Liver (tissue), 9 donors: Measurements from ENCODE around the gene COPS9. TPM values are rescaled to one million over a fixed set of nuclear protein-coding genes. Genes with fewer than 3 reads are reported as not detected.

Source experiments
- DNase-seq: peaks from one replicate; pipeline ENCODE4 v3.0.0-alpha.2; 2017; ENCODE audit warnings: low spot score
- H3K27ac ChIP-seq, 2 donors: one replicate each; pipeline ENCODE4 v1.7.0; 2013; ENCODE audit warnings: inconsistent platforms in 2 of 2, low read length in 2 of 2, control low read depth in 1 of 2, low read depth in 1 of 2, mild to moderate bottlenecking in 1 of 2
- H3K27me3 ChIP-seq, 4 donors: one replicate each; pipeline versions ENCODE4 v1.6.1 to v1.7.0; 2013; ENCODE audit warnings: low read length in 3 of 4, inconsistent platforms in 1 of 4, mild to moderate bottlenecking in 1 of 4, moderate library complexity in 1 of 4; ENCODE audit not compliant: control insufficient read depth in 4 of 4, insufficient read depth in 4 of 4
- H3K36me3 ChIP-seq, 4 donors: one replicate each; pipeline versions ENCODE4 v1.6.1 to v1.7.0; 2013; ENCODE audit warnings: low read length in 3 of 4, mild to moderate bottlenecking in 3 of 4, low read depth in 1 of 4, moderate library complexity in 1 of 4; ENCODE audit not compliant: control insufficient read depth in 4 of 4, insufficient read depth in 3 of 4
- H3K4me1 ChIP-seq, 4 donors: one replicate each; pipeline versions ENCODE4 v1.6.1 to v1.7.0; 2013; ENCODE audit warnings: low read length in 3 of 4, mild to moderate bottlenecking in 3 of 4, moderate library complexity in 1 of 4; ENCODE audit not compliant: control insufficient read depth in 4 of 4, insufficient read depth in 4 of 4
- H3K4me3 ChIP-seq, 3 donors: one replicate each; pipeline versions ENCODE4 v1.6.1 to v1.7.0; 2013; ENCODE audit warnings: low read length in 3 of 3, control low read depth in 1 of 3, low read depth in 1 of 3, mild to moderate bottlenecking in 1 of 3
- H3K9ac ChIP-seq, 2 donors: one replicate each; pipeline ENCODE4 v1.7.0; 2013; ENCODE audit warnings: low read length in 2 of 2, mild to moderate bottlenecking in 2 of 2, moderate library complexity in 2 of 2, control low read depth in 1 of 2, low read depth in 1 of 2
- H3K9me3 ChIP-seq, 4 donors: one replicate each; pipeline versions ENCODE4 v1.6.1 to v1.7.0; 2013; ENCODE audit warnings: low read length in 3 of 4; ENCODE audit not compliant: control insufficient read depth in 4 of 4
- EGR1 ChIP-seq, 2 donors: IDR thresholded peaks; 2 replicates each; pipeline ENCODE4 v1.6.1; 2016 to 2018; ENCODE audit warnings: antibody characterized with exemption in 2 of 2, low read depth in 2 of 2
- FOXA1 ChIP-seq: IDR thresholded peaks from 2 replicates; pipeline ENCODE4 v1.6.1; 2016; ENCODE audit warnings: antibody characterized with exemption
- FOXA2 ChIP-seq: IDR thresholded peaks from 2 replicates; pipeline ENCODE4 v1.6.1; 2016; ENCODE audit warnings: antibody characterized with exemption
- GABPA ChIP-seq, 2 donors: IDR thresholded peaks in 1 of 2; conservative IDR thresholded peaks in 1 of 2; 2 replicates each; pipeline ENCODE4 v1.6.1; 2016; ENCODE audit warnings: antibody characterized with exemption in 2 of 2, mild to moderate bottlenecking in 1 of 2, moderate library complexity in 1 of 2
- HNF4G ChIP-seq: IDR thresholded peaks from 2 replicates; pipeline ENCODE4 v1.6.1; 2016; ENCODE audit warnings: antibody characterized with exemption
- JUND ChIP-seq, 2 donors: IDR thresholded peaks; 2 replicates each; pipeline ENCODE4 v1.6.1; 2016; ENCODE audit warnings: antibody characterized with exemption in 2 of 2
- MAX ChIP-seq: IDR thresholded peaks from 2 replicates; pipeline ENCODE4 v1.6.1; 2016; ENCODE audit warnings: antibody characterized with exemption
- RAD21 ChIP-seq, 2 donors: IDR thresholded peaks; 2 replicates each; pipeline ENCODE4 v1.6.1; 2016; ENCODE audit warnings: antibody characterized with exemption in 2 of 2, mild to moderate bottlenecking in 2 of 2
- RXRA ChIP-seq, 2 donors: IDR thresholded peaks; 2 replicates each; pipeline ENCODE4 v1.6.1; 2017 to 2018; ENCODE audit warnings: antibody characterized with exemption in 2 of 2, mild to moderate bottlenecking in 1 of 2
- SP1 ChIP-seq: IDR thresholded peaks from 2 replicates; pipeline ENCODE4 v1.6.1; 2018; ENCODE audit warnings: antibody characterized with exemption, mild to moderate bottlenecking
- TAF1 ChIP-seq: conservative IDR thresholded peaks from 2 replicates; pipeline ENCODE4 v1.6.1; 2016; ENCODE audit warnings: antibody characterized with exemption, mild to moderate bottlenecking
- YY1 ChIP-seq: IDR thresholded peaks from 2 replicates; pipeline ENCODE4 v1.6.1; 2016; ENCODE audit warnings: antibody characterized with exemption, mild to moderate bottlenecking
- WGBS: extraction: QIAGEN DNeasy Blood & Tissue Kit; methylation state at CpG from one replicate; pipeline ENCODE4 v1.1.7; 2013; 5-methylcytosine and 5-hydroxymethylcytosine counted together
- polyA plus RNA-seq, 2 donors: library from polyadenylated mRNA; stranded (reverse) in 1 of 2; unstranded in 1 of 2; fragments of 200-250 nt in 1 of 2; fragments of >200 nt in 1 of 2; fragmentation: Nextera tagmentation in 1 of 2; extraction: Ambion mirVana in 1 of 2; gene quantifications; one replicate each; pipeline versions ENCODE4 v1.2.1 to v1.2.3, GENCODE V29; 2013 to 2015
- total RNA-seq, 2 donors: library from RNA; depleted of rRNA; stranded (reverse); fragments of >200 nt; gene quantifications; one replicate each; pipeline ENCODE4 v1.2.3, GENCODE V29; 2014
- TF ChIP-seq, protein P1 (sequence below): IDR thresholded peaks from 2 replicates; pipeline ENCODE4 v1.6.1; 2016; ENCODE audit warnings: antibody characterized with exemption
- TF ChIP-seq, protein P2 (sequence below): IDR thresholded peaks from 2 replicates; pipeline ENCODE4 v1.6.1; 2016; ENCODE audit warnings: antibody characterized with exemption
- donor health status: healthy.
- donor health status: healthy.
- donor health status: healthy.
- donor health status: healthy.
- donor health status: healthy.

Gene COPS9
- total and polyA plus RNA-seq, 4 donors = 12.9 to 138 (median 79.6) TPM

GRCh38 chr2:240127191-240127750 lies 8.8 kb downstream of the COPS9 start:
- peaks cover 8 to 53% (median 23%) of the 10 kb centered on the region in 4 donors for H3K36me3 ChIP-seq
- no peak for DNase-seq
- TF ChIP-seq MAX = no peak
- TF ChIP-seq TAF1 = no peak
- no peak for TF ChIP-seq RXRA (IDR thresholded peaks at IDR 0.05)
- no peaks in the 10 kb centered on the region for H3K27me3 ChIP-seq
- H3K9me3 ChIP-seq = no peaks in the 10 kb centered on the region
- H3K27ac ChIP-seq = no peak overlapping the region
- H3K4me1 ChIP-seq = no peaks in the 10 kb centered on the region
- no peak overlapping the region for H3K4me3 ChIP-seq
- 89% methylated on average over 7 of the region's 7 CpGs for WGBS
- H3K9ac ChIP-seq = no peak overlapping the region

GRCh38 chr2:240126731-240127130 lies 9.4 kb downstream of the COPS9 start:
- H3K36me3 ChIP-seq = peaks cover 8 to 48% (median 22%) of the 10 kb centered on the region in 4 donors

DNA sequence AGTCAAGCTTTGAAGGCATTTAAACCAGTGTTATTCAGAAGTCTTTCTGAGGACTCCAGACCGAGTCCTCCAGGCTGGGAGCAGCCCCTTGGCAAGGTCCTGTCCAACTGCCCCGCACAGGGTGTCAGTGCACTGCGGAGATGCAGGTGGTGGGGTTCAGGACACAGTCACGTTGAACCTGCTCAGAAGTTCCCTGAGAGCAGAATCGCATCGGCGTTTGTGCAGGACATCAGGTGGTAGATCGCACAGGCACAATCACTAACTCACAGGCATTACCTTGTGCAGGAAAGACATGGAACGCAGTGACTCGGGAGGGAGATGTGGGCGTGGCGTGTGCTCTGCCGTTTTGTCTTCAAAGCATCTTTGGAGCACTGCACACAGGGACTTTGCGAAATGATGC lies 10.4 kb downstream of the COPS9 start:
- no peak for TF ChIP-seq YY1
- TF ChIP-seq, protein P1, sequence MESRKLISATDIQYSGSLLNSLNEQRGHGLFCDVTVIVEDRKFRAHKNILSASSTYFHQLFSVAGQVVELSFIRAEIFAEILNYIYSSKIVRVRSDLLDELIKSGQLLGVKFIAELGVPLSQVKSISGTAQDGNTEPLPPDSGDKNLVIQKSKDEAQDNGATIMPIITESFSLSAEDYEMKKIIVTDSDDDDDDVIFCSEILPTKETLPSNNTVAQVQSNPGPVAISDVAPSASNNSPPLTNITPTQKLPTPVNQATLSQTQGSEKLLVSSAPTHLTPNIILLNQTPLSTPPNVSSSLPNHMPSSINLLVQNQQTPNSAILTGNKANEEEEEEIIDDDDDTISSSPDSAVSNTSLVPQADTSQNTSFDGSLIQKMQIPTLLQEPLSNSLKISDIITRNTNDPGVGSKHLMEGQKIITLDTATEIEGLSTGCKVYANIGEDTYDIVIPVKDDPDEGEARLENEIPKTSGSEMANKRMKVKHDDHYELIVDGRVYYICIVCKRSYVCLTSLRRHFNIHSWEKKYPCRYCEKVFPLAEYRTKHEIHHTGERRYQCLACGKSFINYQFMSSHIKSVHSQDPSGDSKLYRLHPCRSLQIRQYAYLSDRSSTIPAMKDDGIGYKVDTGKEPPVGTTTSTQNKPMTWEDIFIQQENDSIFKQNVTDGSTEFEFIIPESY = no peak
- TF ChIP-seq SP1 = no peak
- no peak for TF ChIP-seq GABPA (IDR thresholded peaks at IDR 0.05 in 1 of 2, conservative IDR thresholded peaks at IDR 0.05 in 1 of 2)
- no peak for TF ChIP-seq HNF4G
- TF ChIP-seq FOXA2 = no peak
- no peak for TF ChIP-seq FOXA1
- no peak for TF ChIP-seq TAF1
- TF ChIP-seq RAD21 (IDR thresholded peaks at IDR 0.05) = no peak
- no peak for TF ChIP-seq JUND (IDR thresholded peaks at IDR 0.05)
- TF ChIP-seq, protein P2, sequence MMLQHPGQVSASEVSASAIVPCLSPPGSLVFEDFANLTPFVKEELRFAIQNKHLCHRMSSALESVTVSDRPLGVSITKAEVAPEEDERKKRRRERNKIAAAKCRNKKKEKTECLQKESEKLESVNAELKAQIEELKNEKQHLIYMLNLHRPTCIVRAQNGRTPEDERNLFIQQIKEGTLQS = no peak
- Histone ChIP-seq H3K36me3 (peaks cover 8 to 38% (median 19%) of the 10 kb centered on the region in 4 donors), H3K27me3 (no peaks in the 10 kb centered on the region), H3K4me1 (no peaks in the 10 kb centered on the region), H3K9me3 (no peaks in the 10 kb centered on the region), H3K9ac (no peak overlapping the region), H3K27ac (no peak overlapping the region), H3K4me3 (no peak overlapping the region)
- DNase-seq = no peak
- 96% methylated on average over 14 of the region's 14 CpGs for WGBS

More at GRCh38 chr2:240126731-240127130, 9.4 kb downstream of the COPS9 start:
- no peak for TF ChIP-seq EGR1 (IDR thresholded peaks at IDR 0.05; ENCODE audit: low read depth in 2 of 2)
- TF ChIP-seq, protein P1 = no peak
- no peak for TF ChIP-seq TAF1
- no peaks in the 10 kb centered on the region for H3K4me1 ChIP-seq
- H3K9me3 ChIP-seq = no peaks in the 10 kb centered on the region
- no peak overlapping the region for H3K9ac ChIP-seq
- H3K4me3 ChIP-seq = no peak overlapping the region
- 95% methylated on average over 10 of the region's 10 CpGs for WGBS
- no peaks in the 10 kb centered on the region for H3K27me3 ChIP-seq
- no peak overlapping the region for H3K27ac ChIP-seq
- no peak for DNase-seq
